ENCODE data around the gene SHKBP1. TPM values are rescaled to one million over a fixed set of nuclear protein-coding genes. Genes with fewer than 3 reads are reported as not detected.

Gene SHKBP1
- total and polyA plus RNA-seq, 2 of the 4 experiments (the other 2 are of a cell fraction) = 15.6 to 94.0 TPM

DNA sequence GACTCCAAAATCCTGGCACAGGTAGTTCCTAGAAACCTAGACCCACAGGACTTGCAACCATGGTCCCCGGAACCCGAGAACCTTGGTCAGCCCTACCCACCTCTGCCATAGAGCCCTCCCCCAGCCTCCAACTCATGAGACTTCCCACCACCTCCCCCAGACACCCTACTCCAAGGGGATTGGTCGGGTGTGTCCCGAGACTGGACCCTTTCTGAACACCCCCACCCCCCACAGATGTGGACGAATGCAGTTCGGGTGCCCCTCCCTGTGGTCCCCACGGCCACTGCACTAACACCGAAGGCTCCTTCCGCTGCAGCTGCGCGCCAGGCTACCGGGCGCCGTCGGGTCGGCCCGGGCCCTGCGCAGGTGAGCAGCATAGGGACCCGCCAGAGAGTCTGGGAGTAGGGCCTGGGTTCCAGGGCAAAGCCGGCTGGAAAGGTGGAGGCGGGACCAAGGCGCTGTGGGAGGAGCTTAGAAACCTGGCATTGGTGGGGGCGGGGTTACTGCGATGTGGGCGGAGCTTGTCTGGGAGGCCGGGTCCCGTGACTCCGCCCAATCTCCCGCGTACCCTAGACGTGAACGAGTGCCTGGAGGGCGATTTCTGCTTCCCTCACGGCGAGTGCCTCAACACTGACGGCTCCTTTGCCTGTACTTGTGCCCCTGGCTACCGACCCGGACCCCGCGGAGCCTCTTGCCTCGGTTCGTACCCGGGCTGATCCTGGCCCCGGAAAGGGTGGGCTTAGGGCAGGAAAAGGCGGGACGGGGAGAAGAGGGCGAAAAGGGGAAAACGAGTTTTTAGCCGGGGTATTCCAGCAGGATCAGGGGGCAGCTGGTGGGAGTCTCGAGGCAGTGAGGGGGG lies 36.4 kb downstream of the SHKBP1 start (continued):
- TF ChIP-seq, protein P1, sequence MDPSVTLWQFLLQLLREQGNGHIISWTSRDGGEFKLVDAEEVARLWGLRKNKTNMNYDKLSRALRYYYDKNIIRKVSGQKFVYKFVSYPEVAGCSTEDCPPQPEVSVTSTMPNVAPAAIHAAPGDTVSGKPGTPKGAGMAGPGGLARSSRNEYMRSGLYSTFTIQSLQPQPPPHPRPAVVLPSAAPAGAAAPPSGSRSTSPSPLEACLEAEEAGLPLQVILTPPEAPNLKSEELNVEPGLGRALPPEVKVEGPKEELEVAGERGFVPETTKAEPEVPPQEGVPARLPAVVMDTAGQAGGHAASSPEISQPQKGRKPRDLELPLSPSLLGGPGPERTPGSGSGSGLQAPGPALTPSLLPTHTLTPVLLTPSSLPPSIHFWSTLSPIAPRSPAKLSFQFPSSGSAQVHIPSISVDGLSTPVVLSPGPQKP (IDR thresholded peaks at IDR 0.05; ENCODE audit: borderline replicate concordance, low read depth, low read length) = no peak

Data from IMR-90 (cell line).